GM21717 (cell line): Measurements from ENCODE around the gene CHML.

ENCODE experiments used
- ATAC-seq: cut with Tn5 transposase; IDR thresholded peaks from one replicate; pipeline ENCODE4 v1.9.1; 2021; ENCODE audit warnings: mild to moderate bottlenecking, moderate library complexity; ENCODE audit not compliant: unreplicated experiment

The CHML gene

DNA sequence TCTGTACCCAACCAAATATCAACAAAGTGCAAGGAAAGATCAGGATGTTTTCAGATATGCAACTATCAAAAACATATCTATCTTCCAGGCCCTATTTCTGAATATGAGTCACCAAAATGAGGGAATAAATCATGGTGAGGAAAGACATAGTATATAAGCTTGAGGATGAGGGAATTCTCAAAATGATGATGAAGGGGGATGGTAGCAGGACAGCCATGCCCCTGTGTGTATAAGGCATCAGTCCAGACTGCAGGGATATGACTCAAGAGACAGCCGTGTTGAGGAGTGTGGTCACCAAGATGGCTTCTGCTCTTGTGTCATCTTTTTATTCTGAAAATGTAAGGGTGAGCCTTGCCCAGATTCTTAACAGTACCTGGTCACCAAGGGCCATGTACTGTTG is 7.5 kb upstream of the CHML start:
- no peak for ATAC-seq

- no peak for ATAC-seq
These were observed 6.0 kb upstream of the CHML start for GRCh38 chr1:241646201-241646600.

GRCh38 chr1:241645199-241645598 is 5.0 kb upstream of the CHML start:
- no peak for ATAC-seq

DNA sequence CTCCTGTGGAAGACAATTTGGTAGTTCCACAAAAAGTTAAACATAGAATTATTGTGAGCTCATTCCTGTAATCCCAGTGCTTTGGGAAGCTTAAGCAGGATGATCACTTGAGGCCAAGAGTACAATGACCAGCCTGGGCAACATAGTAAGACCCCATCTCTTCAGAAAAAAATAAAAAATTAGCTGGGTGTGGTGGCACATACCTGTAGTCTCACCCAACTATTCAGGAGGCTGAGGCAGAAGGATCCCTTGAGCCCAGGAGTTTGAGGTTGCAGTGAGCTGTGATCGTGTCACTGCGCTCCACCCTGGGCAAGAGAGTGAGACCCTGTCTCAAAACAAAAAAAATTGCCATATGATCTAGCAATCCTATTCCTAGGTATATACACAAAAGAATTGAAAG is 4.1 kb upstream of the CHML start:
- no peak for ATAC-seq

DNA sequence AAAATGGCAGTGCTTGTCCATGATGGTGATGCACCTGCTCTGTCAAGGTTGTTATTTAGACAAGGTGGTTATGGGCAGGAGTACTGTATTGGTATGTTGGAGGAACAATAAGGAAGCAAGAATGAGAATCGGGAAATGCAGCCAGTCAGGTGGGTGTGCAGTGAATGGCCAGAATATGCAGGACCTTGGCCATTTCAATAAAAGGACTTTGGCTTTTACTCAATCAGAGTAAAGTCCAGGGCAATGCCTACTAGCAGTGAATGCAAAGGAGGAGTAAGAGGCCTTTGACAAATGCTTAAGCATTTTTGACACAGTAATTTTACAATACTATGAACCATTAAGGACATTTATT is 2.4 kb upstream of the CHML start:
- ATAC-seq = no peak

DNA sequence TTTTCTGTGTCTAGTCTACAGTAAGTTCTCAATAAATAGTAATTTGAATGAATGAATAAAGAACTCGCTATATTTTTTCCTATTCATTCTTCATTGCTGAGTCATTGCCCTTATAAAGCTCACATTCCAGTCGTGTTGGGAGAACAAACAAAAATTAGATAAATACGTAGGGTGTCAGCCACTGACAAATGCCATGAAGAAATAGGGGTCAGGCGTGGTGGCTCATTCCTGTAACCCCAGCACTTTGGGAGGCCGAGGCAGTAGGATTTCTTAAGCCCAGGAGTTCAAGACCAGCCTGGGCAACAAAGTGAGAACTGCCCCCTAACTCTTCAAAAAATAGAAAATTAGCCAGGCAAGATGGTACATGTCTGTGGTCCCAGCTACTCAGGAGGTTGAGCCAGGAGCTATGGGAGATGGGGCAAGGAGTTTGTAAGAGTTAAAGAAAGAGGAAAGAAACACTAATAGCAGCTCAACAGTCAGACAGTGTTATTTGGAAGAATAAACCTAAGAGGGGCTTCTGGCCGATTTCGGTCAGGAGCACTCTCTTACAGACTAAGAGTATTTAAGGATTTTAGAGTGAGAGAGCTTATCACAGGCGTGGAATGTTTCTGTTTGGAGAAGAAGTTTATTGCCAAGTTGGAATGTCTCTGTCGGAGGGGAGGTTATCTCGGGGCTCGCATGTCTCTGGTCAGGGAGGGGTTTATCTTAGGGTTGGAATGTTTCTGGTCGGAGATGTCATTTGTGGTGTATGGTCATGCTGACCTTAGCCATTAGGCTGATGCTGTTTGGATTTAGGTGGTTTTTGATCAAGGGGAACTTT is 1.8 kb upstream of the CHML start:
- no peak for ATAC-seq

GRCh38 chr1:241640867-241641622 is 876 bp upstream of the CHML start:
- ATAC-seq = no peak

DNA sequence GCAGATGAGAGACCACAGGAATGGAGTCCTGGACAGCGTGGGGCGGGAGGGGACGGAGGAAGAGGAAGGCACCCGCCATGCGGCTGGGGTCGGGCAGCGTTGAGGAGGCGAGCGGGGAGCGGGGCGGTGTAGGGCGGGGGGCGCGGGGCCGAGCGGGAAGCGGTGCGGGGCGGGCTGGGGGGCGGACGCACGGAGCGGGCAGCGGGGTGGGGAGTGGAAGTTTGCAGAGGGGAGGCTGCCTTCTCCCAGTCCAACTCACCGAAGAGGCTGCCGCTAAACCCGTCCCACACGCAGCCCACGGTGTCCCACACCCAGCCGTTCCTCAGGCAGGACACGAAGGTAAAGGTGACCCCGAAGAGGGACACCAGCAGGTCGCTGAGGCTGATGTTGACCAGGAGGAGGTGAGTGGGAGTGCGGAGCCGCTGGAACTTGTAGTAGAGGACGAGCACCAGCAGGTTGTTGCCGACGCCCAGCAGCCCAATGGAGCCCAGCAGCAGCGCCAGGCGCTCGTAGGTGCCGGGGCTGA is 483 bp downstream of the CHML start:
- ATAC-seq = peak; percentile 51

DNA sequence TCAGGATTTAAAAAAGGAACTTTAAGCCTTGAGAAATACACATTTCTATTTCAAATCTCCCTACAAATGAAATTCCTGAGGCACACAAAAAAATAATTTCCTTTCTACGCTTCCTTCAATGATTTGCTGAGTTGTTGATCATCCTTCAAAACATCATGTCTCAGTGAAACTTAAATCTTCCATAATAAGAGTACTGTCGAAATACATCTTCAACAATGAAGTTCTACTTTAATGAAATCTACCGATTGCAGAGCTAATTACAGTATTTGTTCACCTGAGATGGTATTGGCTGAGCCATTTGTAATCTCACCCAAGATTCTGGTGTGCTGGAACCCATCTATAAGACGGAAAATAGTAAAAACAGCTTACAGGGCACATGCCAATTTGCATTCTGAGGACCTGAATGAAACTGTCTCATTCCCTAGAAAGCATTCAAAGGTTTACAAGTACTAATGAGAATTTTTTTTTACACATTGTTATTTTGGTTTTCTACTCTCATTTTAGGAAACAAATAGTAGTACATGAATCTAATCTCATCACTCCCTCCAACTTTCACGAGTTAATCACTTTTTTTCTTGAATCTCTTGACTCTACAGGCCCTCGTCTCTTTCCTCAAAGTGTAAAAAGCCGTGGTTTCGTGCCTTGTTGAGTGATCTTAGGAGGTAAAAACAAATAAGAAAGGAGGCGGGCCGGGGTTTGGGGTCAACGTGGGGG is 1.1 kb downstream of the CHML start:
- no peak for ATAC-seq

DNA sequence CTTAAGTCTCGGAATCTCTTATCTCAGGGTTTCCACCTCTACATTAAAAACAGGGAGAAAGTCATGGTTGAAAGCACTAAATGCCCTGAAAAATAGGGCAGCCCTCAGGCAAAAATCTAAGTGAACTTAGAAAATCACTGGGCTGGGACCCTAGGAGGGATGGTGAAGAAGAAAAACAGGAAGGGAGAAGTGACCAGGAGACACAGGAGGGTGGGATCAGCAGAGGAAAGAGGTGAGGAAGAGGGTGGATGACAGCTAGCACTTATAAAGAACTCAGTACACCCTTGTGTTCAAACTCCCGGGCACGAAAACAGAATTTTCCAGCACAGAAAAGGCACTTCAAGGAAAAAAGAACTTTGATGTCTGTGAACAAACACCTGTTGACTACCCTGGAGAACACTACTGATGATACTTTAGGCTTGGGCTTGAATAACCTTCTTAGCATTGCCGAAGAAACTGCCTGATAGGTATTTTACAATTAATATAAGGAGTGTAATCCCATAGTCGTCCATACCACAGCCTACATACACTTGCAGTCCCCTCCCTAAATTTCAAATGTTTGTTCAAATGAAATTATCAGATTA is 2.0 kb downstream of the CHML start:
- ATAC-seq = no peak

- no peak for ATAC-seq
These were observed 2.6 kb downstream of the CHML start for GRCh38 chr1:241637604-241638003.

GRCh38 chr1:241637046-241637590 is 3.1 kb downstream of the CHML start:
- no peak for ATAC-seq

DNA sequence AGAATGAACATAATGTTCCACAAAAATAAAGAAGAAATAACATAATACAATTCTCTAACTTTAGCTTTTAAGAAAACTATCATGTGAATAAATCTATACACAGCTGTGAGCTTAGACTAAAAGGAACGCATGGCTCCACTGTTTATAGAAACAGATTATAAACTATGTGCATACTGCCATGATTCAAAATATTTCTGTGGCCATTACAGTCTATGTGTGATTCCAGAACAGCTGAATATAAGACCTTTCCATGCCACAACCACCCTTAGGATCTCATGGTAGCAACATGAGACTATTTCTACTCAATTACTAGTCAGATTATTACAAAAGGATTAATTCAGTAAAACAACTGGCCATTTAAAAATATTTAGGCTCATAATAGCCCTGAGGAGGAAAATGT is 3.9 kb downstream of the CHML start:
- no peak for ATAC-seq

GRCh38 chr1:241635556-241636152 is 4.5 kb downstream of the CHML start:
- ATAC-seq = no peak

DNA sequence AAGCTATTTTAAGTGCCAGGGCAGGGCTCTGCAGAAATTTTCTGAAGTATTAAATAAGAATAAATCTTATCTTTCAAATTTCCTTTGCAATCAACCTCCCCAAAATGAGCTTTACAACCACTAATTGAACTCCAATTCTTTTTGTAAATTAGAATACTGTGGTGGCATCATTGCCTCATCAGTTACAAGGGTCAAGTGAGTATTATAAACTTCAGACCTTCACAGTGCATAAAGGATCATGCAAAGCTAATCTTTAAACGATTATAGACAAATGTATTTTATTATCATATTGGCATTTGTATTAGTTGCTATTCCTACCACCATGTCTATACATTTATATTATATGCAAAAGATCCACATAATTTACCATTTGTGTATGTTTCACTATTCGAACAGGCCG is 7.2 kb downstream of the CHML start:
- ATAC-seq = no peak

DNA sequence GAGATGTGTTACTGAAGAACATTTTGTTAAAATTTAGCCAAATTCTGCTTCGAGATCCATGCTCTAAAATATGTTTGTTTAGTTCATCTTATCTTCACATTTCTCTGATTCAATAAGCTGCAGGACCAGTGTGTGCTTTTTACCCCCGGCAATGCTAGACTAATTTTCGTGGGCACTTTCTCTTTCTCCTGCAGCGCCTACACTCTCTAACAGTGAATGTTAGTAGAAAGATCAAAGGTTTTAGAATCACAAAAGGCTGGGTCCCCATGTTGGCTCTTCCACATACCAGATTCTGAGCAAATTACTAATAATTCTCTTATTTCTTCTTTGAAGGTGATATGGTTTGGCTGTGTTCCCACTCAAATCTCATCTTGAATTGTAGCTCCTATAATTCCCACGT is 8.5 kb downstream of the CHML start:
- no peak for ATAC-seq

GRCh38 chr1:241630899-241631298 is 9.3 kb downstream of the CHML start:
- no peak for ATAC-seq

- ATAC-seq = no peak
These were observed 9.7 kb downstream of the CHML start for GRCh38 chr1:241630476-241630875.

DNA sequence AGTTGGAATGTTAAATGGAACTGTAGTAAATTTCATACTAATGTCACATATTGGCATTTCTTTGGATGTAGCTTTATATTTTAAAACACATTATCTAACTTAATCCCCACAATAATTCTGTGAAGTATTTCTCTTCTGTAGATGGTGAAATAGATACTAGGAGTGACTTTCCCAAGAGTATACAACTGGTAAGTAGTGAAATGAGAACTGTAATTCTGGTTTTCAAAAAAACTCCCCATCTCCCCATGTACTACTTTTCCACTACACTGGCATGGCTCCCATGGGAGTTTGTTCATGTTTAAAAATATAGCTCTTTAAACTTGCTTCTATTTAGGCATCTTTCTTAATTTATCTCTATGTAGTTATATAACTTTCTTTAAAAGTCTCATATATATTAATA is 10.2 kb downstream of the CHML start:
- no peak for ATAC-seq

- peak; percentile 81 for ATAC-seq
These were observed 12.5 kb downstream of the CHML start for GRCh38 chr1:241627453-241628259.
